Measurements from ENCODE around the gene LRRC26. TPM values are rescaled to one million over a fixed set of nuclear protein-coding genes. Genes with fewer than 3 reads are reported as not detected.

The LRRC26 gene
- total and polyA plus RNA-seq, 2 donors (not counting 3 experiments of a cell fraction or from before 2014, with no cell fraction given), result 0.08 TPM; not detected in 1

DNA sequence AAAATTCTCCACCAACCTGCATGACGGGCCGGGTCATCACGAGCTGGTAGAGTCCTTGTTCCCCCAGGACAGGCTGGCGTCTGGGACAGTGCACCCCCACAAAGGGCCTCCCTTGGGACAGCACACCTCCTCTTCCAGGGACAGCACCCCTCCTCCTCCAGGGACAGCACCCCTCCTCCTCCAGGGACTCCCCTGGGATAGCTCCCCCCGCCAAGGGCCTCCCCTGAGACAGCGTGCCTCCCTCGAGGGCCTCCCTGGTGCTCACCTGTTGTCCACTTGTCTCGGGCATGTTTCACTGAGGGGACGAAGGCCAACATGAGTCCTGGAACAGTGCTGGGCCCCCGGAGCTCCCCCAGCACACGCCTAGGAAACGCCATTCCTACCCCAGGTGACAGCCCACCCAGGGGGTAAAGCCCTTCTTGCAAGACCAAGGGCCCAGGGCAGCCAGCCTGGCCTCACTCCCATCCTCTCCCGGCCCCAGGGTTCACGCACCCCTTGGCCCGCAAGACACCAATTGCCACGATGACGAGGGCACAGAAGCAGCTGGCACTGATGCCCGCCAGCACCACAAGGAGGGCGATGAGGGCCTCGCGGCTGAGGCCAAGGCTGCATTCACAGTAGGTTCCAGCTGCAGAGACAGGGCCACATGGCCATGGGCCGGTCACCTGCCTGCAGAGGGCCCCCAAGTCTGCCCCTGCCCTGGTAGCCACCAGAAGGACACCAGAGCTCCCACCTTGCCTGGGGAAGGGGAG lies 1.5 kb upstream of the LRRC26 start:
- TF ChIP-seq MYC (IDR thresholded peaks at IDR 0.05; ENCODE audit: low read depth, low read length) (no peak), EZH2 (IDR thresholded peaks at IDR 0.05; ENCODE audit: borderline replicate concordance, low read depth, low read length, severe bottlenecking) (no peak)
- no peaks in the 10 kb centered on the region for H3K4me1 ChIP-seq (ENCODE audit: control insufficient read depth, extremely low read depth, insufficient read depth, low read length)
- H3K9me1 ChIP-seq (replicated peaks; ENCODE audit: control insufficient read depth, extremely low read depth, insufficient read depth, low read length), result no peaks in the 10 kb centered on the region
- FAIRE-seq (no peak), DNase-seq (ENCODE audit: low read depth, low spot score) (no peak)
- H3K36me3 ChIP-seq (ENCODE audit: control insufficient read depth in 2 of 2, extremely low read depth in 1 of 2, insufficient read depth in 2 of 2, low read length in 2 of 2), result no peaks in the 10 kb centered on the region
- no peaks in the 10 kb centered on the region for H3K9me3 ChIP-seq (replicated peaks; ENCODE audit: control insufficient read depth, insufficient read depth, low read length)
- H3K27ac ChIP-seq (ENCODE audit: insufficient read depth, low read depth, low read length), result no peak overlapping the region
- no peaks in the 10 kb centered on the region for H3K79me2 ChIP-seq (ENCODE audit: control insufficient read depth, insufficient read depth, low read length)
- no peak overlapping the region for H3K4me2 ChIP-seq (ENCODE audit: insufficient read depth, low read length)
- H3K4me3 ChIP-seq (replicated peaks in 1 of 3; ENCODE audit: insufficient read depth in 1 of 3, low read depth in 1 of 3, low read length in 3 of 3), result no peak overlapping the region
- ChIA-PET CTCF (interaction anchor here (1.1 to 1.2 kb wide), 2 partner anchors 8 to 65 kb away, joined by 3 to 4 read pairs; no protein-coding TSS in a partner anchor), POLR2A (no interaction called here)
- dilution Hi-C loops (cut with MboI; ENCODE audit: extremely low pct_ligation_motif_present, low sequenced_read_pairs) (no loop called here), intact Hi-C loops (cut with micrococcal nuclease) (no loop called here)
- H2AFZ ChIP-seq (ENCODE audit: low read depth, low read length), result no peak overlapping the region
- no TSS peak for BruUV-seq (replicated peaks)
- H3K9ac ChIP-seq (replicated peaks; ENCODE audit: extremely low read depth, insufficient read depth, low read length), result no peak overlapping the region
- no peaks in the 10 kb centered on the region for H4K20me1 ChIP-seq (replicated peaks; ENCODE audit: control insufficient read depth, extremely low read depth, insufficient read depth, low read length)
- H3K27me3 ChIP-seq (ENCODE audit: control insufficient read depth in 2 of 2, insufficient read depth in 2 of 2, low read length in 2 of 2), result peaks cover 23 to 29% of the 10 kb centered on the region in 2 experiments

DNA sequence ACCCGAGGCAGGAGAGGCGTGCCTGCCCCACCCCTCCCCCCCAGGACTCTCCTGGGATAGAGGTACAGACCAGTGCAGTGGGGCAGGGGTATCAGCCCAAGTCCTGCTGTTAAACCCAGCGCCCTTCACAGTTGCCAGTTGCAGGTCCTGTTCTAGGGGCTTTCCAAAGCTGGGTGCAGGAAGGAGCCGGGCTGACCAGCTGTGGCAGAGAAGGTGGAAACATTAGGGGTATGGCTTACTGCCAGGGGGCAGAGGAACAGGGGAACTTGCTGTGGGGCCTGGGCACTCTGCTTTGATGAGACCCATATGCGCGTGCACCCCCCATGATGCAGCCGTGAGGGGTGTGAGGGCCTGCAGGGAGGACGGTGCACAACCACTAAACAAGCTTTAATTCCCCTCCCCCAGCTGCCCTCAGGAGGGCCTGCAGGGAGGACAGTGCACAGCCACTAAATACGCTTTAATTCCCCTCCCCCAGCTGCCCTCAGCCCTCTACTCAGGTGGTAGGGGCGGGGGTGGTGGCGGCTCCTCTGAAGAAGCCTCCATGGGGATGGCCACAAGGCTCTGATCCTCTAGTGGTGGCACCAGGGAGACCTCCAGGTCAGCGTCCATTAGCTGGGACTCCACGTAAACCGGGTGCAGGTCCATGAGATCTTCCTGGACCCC lies 766 bp upstream of the LRRC26 start:
- H3K9ac ChIP-seq (replicated peaks; ENCODE audit: extremely low read depth, insufficient read depth, low read length), result no peak overlapping the region
- ChIA-PET CTCF (interaction anchor here (1.2 kb wide), 1 partner anchor 8 kb away, joined by 4 read pairs; no protein-coding TSS in a partner anchor), POLR2A (no interaction called here)
- TF ChIP-seq POLR2A (IDR thresholded peaks at IDR 0.05; ENCODE audit: low read depth, low read length) (no peak), FOS (IDR thresholded peaks at IDR 0.05; ENCODE audit: borderline replicate concordance, insufficient read depth, low read length) (no peak), POLR2AphosphoS5 (IDR thresholded peaks at IDR 0.05; ENCODE audit: insufficient read depth, low read depth, low read length) (no peak), MYC (IDR thresholded peaks at IDR 0.05; ENCODE audit: low read depth, low read length) (no peak), EZH2 (IDR thresholded peaks at IDR 0.05; ENCODE audit: borderline replicate concordance, low read depth, low read length, severe bottlenecking) (no peak)
- TF ChIP-seq, protein P1, sequence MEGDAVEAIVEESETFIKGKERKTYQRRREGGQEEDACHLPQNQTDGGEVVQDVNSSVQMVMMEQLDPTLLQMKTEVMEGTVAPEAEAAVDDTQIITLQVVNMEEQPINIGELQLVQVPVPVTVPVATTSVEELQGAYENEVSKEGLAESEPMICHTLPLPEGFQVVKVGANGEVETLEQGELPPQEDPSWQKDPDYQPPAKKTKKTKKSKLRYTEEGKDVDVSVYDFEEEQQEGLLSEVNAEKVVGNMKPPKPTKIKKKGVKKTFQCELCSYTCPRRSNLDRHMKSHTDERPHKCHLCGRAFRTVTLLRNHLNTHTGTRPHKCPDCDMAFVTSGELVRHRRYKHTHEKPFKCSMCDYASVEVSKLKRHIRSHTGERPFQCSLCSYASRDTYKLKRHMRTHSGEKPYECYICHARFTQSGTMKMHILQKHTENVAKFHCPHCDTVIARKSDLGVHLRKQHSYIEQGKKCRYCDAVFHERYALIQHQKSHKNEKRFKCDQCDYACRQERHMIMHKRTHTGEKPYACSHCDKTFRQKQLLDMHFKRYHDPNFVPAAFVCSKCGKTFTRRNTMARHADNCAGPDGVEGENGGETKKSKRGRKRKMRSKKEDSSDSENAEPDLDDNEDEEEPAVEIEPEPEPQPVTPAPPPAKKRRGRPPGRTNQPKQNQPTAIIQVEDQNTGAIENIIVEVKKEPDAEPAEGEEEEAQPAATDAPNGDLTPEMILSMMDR (IDR thresholded peaks at IDR 0.05; ENCODE audit: extremely low read depth in 1 of 2, insufficient read depth in 1 of 2, low read depth in 1 of 2, low read length in 2 of 2), result no peak
- TF ChIP-seq, protein P2, sequence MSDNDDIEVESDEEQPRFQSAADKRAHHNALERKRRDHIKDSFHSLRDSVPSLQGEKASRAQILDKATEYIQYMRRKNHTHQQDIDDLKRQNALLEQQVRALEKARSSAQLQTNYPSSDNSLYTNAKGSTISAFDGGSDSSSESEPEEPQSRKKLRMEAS (IDR thresholded peaks at IDR 0.05; ENCODE audit: insufficient read depth, insufficient read length), result no peak
- H2AFZ ChIP-seq (ENCODE audit: low read depth, low read length), result no peak overlapping the region
- no peak overlapping the region for H3K4me2 ChIP-seq (ENCODE audit: insufficient read depth, low read length)
- FAIRE-seq (no peak), DNase-seq (ENCODE audit: low read depth, low spot score) (no peak)
- no peaks in the 10 kb centered on the region for H4K20me1 ChIP-seq (replicated peaks; ENCODE audit: control insufficient read depth, extremely low read depth, insufficient read depth, low read length)
- no peak overlapping the region for H3K4me3 ChIP-seq (replicated peaks in 1 of 3; ENCODE audit: insufficient read depth in 1 of 3, low read depth in 1 of 3, low read length in 3 of 3)
- no peaks in the 10 kb centered on the region for H3K9me1 ChIP-seq (replicated peaks; ENCODE audit: control insufficient read depth, extremely low read depth, insufficient read depth, low read length)
- no peak overlapping the region for H3K27ac ChIP-seq (ENCODE audit: insufficient read depth, low read depth, low read length)
- H3K4me1 ChIP-seq (ENCODE audit: control insufficient read depth, extremely low read depth, insufficient read depth, low read length), result no peaks in the 10 kb centered on the region
- peaks cover 23 to 29% of the 10 kb centered on the region in 2 experiments for H3K27me3 ChIP-seq (ENCODE audit: control insufficient read depth in 2 of 2, insufficient read depth in 2 of 2, low read length in 2 of 2)
- no peaks in the 10 kb centered on the region for H3K79me2 ChIP-seq (ENCODE audit: control insufficient read depth, insufficient read depth, low read length)
- dilution Hi-C loops (cut with MboI; ENCODE audit: extremely low pct_ligation_motif_present, low sequenced_read_pairs), result no loop called here
- BruUV-seq (replicated peaks), result no TSS peak
- no peaks in the 10 kb centered on the region for H3K36me3 ChIP-seq (ENCODE audit: control insufficient read depth in 2 of 2, extremely low read depth in 1 of 2, insufficient read depth in 2 of 2, low read length in 2 of 2)
- no peaks in the 10 kb centered on the region for H3K9me3 ChIP-seq (replicated peaks; ENCODE audit: control insufficient read depth, insufficient read depth, low read length)
- intact Hi-C loops (cut with micrococcal nuclease), result no loop called here

Measured in endothelial cell of umbilical vein (primary cell).